T-helper 2 cell (primary cell): ENCODE measurements around the gene CARM1.
"Not testable (repeated sequence)": the region's sequence is repeated elsewhere in the genome, so short reads cannot be mapped to it uniquely, and the experiment has no call there.

Source experiments
- DNase-seq, 5 experiments: peaks; one replicate each; pipeline versions ENCODE4 v3.0.0 to v3.0.0-alpha.2; 2012 to 2022

Gene CARM1

DNA sequence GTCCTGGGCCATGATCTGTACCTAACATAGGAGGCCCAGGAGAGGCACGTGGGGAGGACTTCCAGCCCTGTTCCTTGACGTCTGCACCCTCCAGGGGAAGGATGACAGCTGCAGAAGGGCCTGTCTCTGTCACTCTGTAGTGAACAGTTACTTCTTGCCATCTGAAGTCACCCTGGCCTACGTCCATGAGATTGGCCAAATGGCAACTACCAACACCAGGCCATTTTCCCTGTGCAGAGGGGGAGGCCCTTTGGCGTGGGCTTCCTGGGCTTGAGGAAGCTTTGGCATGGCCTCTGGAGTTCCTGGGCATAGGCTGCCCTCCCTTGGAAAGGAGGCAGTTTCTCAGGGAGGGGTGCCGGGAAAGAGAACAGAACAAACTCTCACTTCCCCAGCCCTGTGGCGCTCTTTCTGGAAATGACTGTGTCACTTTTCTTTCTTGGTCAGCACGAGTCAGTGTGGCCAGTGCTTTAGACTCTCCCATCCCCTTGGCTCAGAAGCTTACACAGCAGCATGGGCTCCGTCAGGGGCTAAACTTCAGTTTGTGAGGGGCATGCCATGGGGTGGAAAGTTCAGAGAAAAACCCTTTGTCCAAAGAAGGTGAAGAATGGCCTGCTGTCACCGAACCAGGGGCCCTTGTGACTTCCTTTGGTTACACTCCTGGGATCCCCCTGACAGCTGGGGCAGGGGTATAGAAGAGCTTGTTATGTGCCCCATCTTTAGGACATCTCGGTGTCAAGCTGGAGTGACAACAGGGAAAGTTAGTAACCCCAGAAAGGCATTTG lies 5.3 kb downstream of the CARM1 start:
- no peak for DNase-seq

DNA sequence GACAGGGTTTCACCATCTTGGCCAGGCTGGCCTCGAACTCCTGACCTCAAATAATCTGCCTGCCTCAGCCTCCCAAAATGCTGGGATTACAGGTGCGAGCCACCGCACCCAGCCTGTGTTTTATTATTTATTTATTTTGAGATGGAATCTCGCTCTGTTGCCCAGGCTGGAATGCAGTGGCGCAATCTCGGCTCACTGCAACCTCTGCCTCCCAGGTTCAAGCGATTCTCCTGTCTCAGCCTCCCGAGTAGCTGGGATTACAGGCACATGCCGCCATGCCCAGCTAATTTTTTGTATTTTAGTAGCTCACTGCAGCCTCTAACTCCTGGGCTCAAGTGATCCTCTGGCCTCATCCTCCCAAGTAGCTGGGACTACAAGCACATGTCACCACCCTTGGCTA lies 6.3 kb downstream of the CARM1 start:
- DNase-seq, result not testable (repeated sequence)

DNA sequence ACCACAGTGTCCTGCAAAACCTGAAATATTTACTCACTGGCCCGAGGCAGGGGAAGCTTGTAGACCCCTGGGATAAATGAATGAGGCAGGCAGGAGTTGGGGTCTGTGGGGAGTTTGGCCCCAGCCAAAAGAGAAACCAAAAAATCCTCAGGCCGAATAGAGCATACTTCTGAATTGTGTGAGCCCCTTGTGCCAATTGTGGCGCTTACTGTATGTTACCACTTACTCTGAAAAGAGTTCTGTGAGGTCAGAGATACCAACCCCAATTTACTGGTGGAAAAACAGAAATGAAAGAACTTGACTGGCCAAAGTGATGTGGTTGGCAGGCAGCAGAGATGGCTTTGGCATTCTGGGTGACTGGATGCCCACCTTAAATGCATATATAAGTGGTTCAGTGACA lies 6.9 kb downstream of the CARM1 start:
- DNase-seq, result peak in 1 of 5 experiments; percentile 16

GRCh38 chr19:10881403-10882107 lies 10.2 kb downstream of the CARM1 start:
- no peak for DNase-seq

GRCh38 chr19:10882108-10882457 lies 10.7 kb downstream of the CARM1 start:
- DNase-seq, result no peak

DNA sequence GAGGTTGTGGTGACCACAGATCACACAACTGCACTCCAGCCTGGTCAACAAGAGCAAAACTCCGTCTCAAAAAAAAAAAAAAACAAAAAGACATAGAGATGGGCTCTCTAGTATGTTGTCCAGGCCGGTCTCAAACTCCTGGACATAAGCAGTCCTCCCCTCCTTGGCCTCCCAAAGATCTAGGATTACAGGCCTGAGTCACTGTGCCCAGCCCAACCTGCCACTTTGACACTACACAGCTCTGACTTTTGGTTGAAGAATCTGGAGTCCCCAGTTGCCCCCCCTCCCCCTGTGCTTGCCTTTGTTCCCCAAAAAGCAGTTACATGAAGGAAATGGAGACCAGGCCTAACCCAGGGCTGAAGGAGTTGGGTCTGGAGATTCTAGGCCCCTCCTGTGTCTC lies 12.9 kb downstream of the CARM1 start:
- DNase-seq, result no peak

DNA sequence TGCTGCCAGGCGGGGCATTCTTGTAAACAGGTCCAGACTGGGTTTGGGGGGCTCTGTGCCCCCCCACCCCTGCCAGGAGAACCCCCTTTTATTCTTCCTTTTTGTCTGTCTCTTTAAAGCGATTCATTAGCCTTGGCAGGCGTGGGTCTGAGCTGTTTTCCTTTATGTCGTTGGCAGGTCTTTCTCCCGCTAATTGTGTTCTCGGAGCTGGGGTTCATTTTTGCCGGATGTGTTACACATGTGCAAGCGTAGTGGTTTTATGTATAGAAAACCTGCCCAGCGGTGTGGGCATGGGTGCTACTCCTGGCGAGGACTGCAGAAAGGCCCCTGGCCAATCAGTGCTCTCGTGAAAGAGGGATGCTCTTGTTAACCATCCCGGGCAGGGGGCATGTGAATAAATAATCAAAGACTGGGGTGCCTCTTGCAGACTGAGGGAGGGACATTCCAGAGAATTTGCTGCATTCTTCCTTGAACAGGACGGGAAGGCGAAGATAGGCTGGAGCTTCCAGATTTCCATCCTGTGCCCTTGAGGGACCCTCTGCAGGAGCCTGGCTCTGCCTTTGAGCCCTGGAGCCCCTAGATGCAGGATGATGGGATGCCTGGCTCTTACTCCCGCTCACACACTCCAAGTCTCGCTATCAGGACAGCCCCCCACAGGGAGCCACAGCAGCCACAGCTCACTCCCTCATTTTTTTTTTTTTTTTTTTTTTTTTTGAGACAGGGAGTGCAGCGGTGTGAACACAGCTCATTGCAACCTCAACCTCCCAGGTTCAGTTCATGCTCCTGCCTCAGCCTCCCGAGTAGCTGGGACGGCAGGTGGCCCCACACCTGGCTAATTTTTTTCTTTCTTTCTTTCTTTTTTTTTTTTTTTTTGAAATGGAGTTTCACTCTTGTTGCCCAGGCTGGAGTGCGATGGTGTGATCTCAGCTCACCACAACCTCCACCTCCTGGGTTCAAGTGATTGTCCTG lies 14.1 kb downstream of the CARM1 start:
- DNase-seq, result no peak

GRCh38 chr19:10887616-10888367 lies 16.4 kb downstream of the CARM1 start:
- no peak for DNase-seq

DNA sequence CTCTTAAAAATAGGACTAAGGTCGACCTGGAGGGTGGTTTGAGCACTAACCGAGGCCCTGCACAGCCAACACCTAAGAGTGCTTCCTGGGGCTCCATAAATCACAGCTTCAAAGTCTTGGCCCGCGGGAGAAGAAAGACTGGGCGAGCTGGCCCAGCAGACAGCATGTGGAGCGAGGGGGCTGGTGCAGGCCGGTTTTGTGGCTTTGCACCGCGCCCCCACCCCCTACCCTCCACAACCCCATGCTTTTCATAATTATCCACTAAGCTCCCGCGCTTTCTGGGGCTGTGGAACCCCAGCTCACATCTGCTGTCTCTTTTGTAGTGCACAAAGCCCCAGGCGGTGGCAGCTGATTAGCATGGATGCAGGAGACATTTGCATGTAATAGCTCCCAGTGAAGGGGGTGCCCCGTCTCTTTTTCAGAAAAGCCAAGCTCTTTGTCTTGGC lies 17.1 kb downstream of the CARM1 start:
- DNase-seq, result no peak

DNA sequence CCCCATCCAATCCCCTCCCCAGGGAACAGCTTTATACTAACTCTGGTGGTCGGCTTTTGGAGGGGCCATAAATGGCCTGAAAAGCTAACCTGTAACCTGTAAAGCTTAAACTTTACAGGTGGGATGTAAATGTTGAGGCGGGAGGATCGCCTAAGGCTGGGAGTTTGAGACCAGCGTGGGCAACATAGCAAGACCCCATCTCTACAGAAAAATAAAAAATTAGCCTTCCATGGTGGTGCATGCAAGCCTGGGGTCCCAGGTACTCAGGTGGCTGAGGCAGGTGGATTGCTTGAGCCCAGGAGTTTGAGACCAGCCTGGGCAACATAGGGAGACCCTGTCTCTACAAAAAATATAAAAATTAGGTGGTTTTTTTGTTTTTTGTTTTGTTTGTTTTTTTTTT lies 18.5 kb downstream of the CARM1 start:
- DNase-seq, result no peak

GRCh38 chr19:10891405-10892086 lies 20.2 kb downstream of the CARM1 start:
- no peak for DNase-seq

DNA sequence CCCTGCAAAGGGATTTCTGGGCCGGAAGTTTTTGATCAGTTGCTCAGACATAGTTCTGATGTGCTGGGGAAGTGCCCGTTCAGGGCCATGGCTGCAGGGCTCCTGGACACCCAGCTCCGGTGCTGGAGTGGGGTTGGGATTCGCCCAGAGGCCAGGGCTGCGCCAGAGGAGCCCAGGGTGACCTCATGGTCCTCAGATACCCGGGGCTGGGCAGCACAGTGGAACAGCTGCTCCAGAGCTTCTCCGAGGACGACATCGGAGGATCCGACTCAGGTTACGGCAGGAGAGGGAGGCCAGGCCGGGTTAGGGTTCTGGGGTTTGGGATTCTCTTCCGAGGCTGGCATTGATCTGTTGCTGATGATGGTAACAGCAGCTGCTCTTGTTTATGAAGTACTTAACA lies 20.9 kb downstream of the CARM1 start:
- no peak for DNase-seq

DNA sequence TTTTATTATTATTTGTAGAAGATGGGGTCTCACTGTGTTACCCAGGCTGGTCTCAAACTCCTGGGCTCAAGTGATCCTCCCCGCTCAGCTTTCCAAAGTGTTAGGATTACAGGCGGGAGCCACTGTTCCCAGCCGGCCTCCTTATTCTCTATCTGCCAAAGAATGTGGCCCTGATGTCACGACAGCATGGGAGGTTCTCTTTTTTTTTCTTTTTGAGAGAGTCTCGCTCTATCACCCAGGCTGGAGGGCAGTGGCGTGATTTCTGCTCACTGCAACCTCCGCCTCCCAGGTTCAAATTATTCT lies 23.5 kb downstream of the CARM1 start:
- DNase-seq, result no peak

- no peak for DNase-seq
Observed at GRCh38 chr19:10895363-10895762, 24.0 kb downstream of the CARM1 start.

- DNase-seq, result no peak
Observed at GRCh38 chr19:10895920-10896319, 24.6 kb downstream of the CARM1 start.

DNA sequence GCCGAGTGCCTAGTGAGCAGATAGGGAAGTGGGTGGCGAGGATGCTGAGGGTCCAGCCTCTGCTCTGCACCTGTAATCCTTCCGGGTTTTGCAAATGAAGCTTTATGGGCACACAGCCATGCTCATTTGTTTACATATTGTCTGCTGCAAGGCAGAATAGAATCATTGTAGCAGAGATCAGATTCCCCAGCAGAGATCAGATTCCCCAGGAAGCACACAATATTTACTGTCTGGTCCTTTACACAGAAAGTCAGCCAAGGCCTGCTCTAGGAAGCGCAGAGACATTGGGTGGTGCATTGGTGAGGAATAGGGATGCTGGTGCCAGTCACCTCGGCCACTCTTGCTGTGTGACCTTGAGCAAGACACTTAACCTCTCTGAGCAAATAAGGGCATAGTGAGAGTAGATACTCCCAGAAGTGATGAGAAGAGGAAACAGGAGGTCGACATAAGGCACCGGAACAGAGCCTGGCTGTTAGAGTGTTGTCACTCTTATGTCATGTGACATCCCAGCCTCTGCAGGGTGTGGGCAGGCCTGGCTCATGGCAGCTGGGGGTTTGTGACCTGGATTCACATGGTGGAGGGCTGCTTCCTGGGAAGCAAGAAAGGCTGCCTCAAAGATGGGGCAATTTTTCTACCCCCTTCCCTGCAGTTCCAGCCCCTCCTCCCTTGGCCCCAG lies 25.6 kb downstream of the CARM1 start:
- DNase-seq, result peak in 1 of 5 experiments; percentile 48

DNA sequence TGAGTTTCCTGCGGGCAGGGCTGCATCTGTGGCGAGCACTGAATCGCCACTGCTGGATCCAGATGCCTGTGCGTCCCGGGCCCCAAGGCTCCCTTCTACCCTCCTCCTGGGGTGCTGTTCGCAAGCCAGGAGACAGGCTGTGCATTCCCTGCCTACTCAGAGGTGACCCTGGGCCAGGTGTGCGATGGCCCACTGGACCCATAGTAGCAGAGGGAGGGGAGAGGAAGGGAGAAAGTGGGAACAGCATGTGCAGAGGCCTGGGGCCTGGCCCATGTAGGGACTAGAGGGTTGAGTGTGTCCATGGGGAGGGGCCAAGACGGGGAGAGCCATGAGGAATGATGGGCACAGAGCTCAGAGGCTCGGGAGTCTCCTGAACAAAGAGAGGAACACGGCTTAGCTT lies 27.3 kb downstream of the CARM1 start:
- no peak for DNase-seq

DNA sequence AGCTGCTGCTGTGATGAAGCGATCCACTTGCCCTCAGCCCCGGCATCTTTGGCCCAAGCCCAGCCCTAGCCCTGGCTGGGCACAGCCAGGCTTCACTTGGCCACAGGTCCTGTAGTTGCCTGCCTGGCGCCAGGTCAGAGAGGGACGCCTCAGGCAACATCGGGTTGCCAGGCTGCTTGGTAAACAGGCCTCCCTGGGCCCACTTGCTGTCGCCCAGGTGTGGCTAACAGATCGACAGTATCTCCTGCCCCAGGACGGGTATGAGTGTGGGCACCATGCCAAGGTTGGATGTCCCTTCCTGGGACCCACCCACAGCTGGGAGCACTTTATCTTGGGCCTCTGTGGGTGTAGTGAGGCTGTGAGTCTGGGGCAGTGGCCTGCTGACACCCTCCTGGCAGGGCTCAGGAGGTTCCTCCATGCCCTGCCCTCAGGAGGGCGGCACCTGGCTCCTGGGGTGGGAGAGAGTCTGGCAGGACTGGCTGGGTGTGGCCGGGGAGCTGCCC lies 27.8 kb downstream of the CARM1 start:
- DNase-seq, result no peak

- no peak for DNase-seq
Observed at GRCh38 chr19:10907925-10908324, 36.6 kb downstream of the CARM1 start.

GRCh38 chr19:10908380-10908960 lies 37.1 kb downstream of the CARM1 start:
- no peak for DNase-seq
